Ascending aorta (tissue), 2 donors: ENCODE data around the gene PRR36. TPM values are rescaled to one million over a fixed set of nuclear protein-coding genes. Genes with fewer than 3 reads are reported as not detected.

Experiments used
- DNase-seq, 2 donors: peaks; one replicate each; pipeline ENCODE4 v3.0.0-alpha.2; 2019; ENCODE audit warnings: low spot score in 2 of 2
- H3K27ac ChIP-seq, 2 donors: fragments of 200-600 bp; sonication (generic); one replicate each; pipeline ENCODE4 v1.5.1; 2016 to 2017; ENCODE audit warnings: mild to moderate bottlenecking in 1 of 2
- H3K27me3 ChIP-seq: fragments of 200-600 bp; sonication (generic); one replicate; pipeline ENCODE4 v1.5.1; 2017
- H3K36me3 ChIP-seq, 2 donors: fragments of 200-600 bp; sonication (generic); one replicate each; pipeline ENCODE4 v1.5.1; 2016
- H3K4me1 ChIP-seq, 2 donors: fragments of 200-600 bp; sonication (generic); one replicate each; pipeline ENCODE4 v1.5.1; 2016 to 2017; ENCODE audit warnings: mild to moderate bottlenecking in 1 of 2
- H3K4me3 ChIP-seq, 2 donors: fragments of 200-600 bp; sonication (generic); one replicate each; pipeline ENCODE4 v1.5.1; 2016 to 2017; ENCODE audit warnings: mild to moderate bottlenecking in 1 of 2
- H3K9me3 ChIP-seq, 2 donors: fragments of 200-600 bp; sonication (generic); one replicate each; pipeline ENCODE4 v1.5.1; 2016
- CTCF ChIP-seq, 3 experiments: fragments of 200-600 bp in 2 of 3; fragments of 450-650 bp in 1 of 3; sonication (generic) in 2 of 3; IDR thresholded peaks; one replicate each; pipeline ENCODE4 v1.5.1; 2016 to 2019; ENCODE audit warnings: antibody characterized with exemption in 3 of 3, mild to moderate bottlenecking in 1 of 3, moderate library complexity in 1 of 3
- intact Hi-C: fragments of 100-400 bp; cut with DNase I; formaldehyde crosslinking; loops from one replicate; pipeline ENCODE4 v1.15.1; 2023
- total RNA-seq: library from RNA; depleted of rRNA; stranded (reverse); fragments of >200 nt; gene quantifications from one replicate; pipeline ENCODE4 v1.1.0, GENCODE V29; 2016

Gene PRR36
- total RNA-seq, 1 donor from 2014 or later: not detected

GRCh38 chr19:7829166-7829520 lies 45.0 kb downstream of the PRR36 start:
- DNase-seq: no peak
- no peak for TF ChIP-seq CTCF (IDR thresholded peaks at IDR 0.05)
- intact Hi-C loops: loop anchor here (1.0 to 10.0 kb wide), 4 partner anchors 74 to 1084 kb away; partner anchors contain the start of genes ELAVL1 and MAP2K7
- Histone ChIP-seq H3K4me3 (peak overlapping the region; percentile 31 to 98), H3K9me3 (no peaks in the 10 kb centered on the region), H3K27ac (no peak overlapping the region), H3K36me3 (no peaks in the 10 kb centered on the region), H3K27me3 (no peaks in the 10 kb centered on the region), H3K4me1 (peaks cover 3 to 9% of the 10 kb centered on the region in 2 donors)

GRCh38 chr19:7823686-7824301 lies 50.4 kb downstream of the PRR36 start:
- no peaks in the 10 kb centered on the region for H3K9me3 ChIP-seq
- intact Hi-C loops: loop anchor here (10.0 kb wide), 1 partner anchor 1079 kb away; no protein-coding TSS in a partner anchor
- DNase-seq: no peak
- no peak overlapping the region for H3K27ac ChIP-seq
- TF ChIP-seq CTCF (IDR thresholded peaks at IDR 0.05): no peak
- H3K4me3 ChIP-seq: no peak overlapping the region
- H3K36me3 ChIP-seq: no peaks in the 10 kb centered on the region
- H3K27me3 ChIP-seq: no peaks in the 10 kb centered on the region
- no peaks in the 10 kb centered on the region for H3K4me1 ChIP-seq

- no peak for DNase-seq
- intact Hi-C loops: loop anchor here (10.0 kb wide), 1 partner anchor 1078 kb away; no protein-coding TSS in a partner anchor
- Histone ChIP-seq H3K27ac (no peak overlapping the region), H3K4me3 (no peak overlapping the region), H3K27me3 (no peaks in the 10 kb centered on the region), H3K4me1 (no peaks in the 10 kb centered on the region), H3K36me3 (no peaks in the 10 kb centered on the region), H3K9me3 (no peaks in the 10 kb centered on the region)
- TF ChIP-seq CTCF (IDR thresholded peaks at IDR 0.05): no peak
Observed at GRCh38 chr19:7822910-7823515, 51.2 kb downstream of the PRR36 start.

DNA sequence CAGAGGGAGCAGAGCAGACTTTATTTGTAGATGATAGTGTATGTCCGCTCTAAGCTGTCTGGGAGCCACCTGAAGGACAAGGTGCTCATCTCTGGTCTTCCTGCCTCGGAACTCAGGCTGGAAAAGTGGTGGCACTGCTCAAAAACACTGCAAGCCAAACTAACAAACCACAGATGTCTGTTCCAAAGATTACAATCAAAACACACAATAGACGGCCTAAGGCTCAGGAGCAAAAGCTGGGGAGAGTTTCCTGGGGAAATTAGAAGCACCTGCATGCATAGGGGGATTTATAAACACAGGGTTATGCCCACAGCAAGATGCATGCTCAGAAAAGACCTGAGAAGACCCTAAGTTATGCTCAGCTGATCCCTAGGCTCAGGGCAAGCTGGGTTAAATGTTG lies 53.6 kb downstream of the PRR36 start:
- no peak for DNase-seq
- intact Hi-C loops: loop anchor here (10.0 kb wide), 1 partner anchor 1076 kb away; no protein-coding TSS in a partner anchor
- TF ChIP-seq CTCF (IDR thresholded peaks at IDR 0.05): no peak
- Histone ChIP-seq H3K27me3 (no peaks in the 10 kb centered on the region), H3K4me1 (no peaks in the 10 kb centered on the region), H3K36me3 (no peaks in the 10 kb centered on the region), H3K4me3 (no peak overlapping the region), H3K9me3 (peaks cover 0 to 9% of the 10 kb centered on the region in 2 donors), H3K27ac (no peak overlapping the region)

GRCh38 chr19:7819337-7819736 lies 54.9 kb downstream of the PRR36 start:
- TF ChIP-seq CTCF (IDR thresholded peaks at IDR 0.05): no peak
- no peak for DNase-seq
- H3K4me3 ChIP-seq: no peak overlapping the region
- intact Hi-C loops: no loop called here
- H3K9me3 ChIP-seq: peaks cover 0 to 9% of the 10 kb centered on the region in 2 donors
- H3K27me3 ChIP-seq: no peaks in the 10 kb centered on the region
- no peak overlapping the region for H3K27ac ChIP-seq
- no peaks in the 10 kb centered on the region for H3K36me3 ChIP-seq
- H3K4me1 ChIP-seq: no peaks in the 10 kb centered on the region
